ENCODE measurements around the gene LDHB. TPM values are rescaled to one million over a fixed set of nuclear protein-coding genes. Genes with fewer than 3 reads are reported as not detected.
"Not testable (repeated sequence)": the region's sequence is repeated elsewhere in the genome, so short reads cannot be mapped to it uniquely, and the experiment has no call there.

LDHB gene
- polyA plus RNA-seq, 1 donor from 2014 or later: 429 TPM

- Mint-ChIP-seq H3K27me3 (no peaks in the 10 kb centered on the region), H3K36me3 (no peaks in the 10 kb centered on the region), H3K4me3 (no peak overlapping the region), H3K4me1 (no peaks in the 10 kb centered on the region), H3K27ac (no peak overlapping the region), H3K9me3 (no peaks in the 10 kb centered on the region)
Observed at GRCh38 chr12:21607701-21608100, 49.9 kb downstream of the LDHB start.

- Mint-ChIP-seq H3K27ac (no peak overlapping the region), H3K4me1 (no peaks in the 10 kb centered on the region), H3K27me3 (no peaks in the 10 kb centered on the region), H3K4me3 (no peak overlapping the region), H3K36me3 (no peaks in the 10 kb centered on the region), H3K9me3 (no peaks in the 10 kb centered on the region)
Observed at GRCh38 chr12:21606175-21606574, 51.5 kb downstream of the LDHB start.

GRCh38 chr12:21604245-21605101, 53.2 kb downstream of the LDHB start, which contains the start of gene GYS2:
TSS of gene GYS2 (minus strand) at chr12:21604847. CDS start at chr12:21604592, 255 bp downstream.
- no peak within 1 kb of the TSS for H3K27ac Mint-ChIP-seq
- H3K36me3 Mint-ChIP-seq: no peaks in the 10 kb centered on the region
- peaks cover 0 to 4% (median 4%) of the 10 kb centered on the region in 3 donors for H3K4me1 Mint-ChIP-seq
- no peak within 1 kb of the TSS for H3K4me3 Mint-ChIP-seq
- H3K9me3 Mint-ChIP-seq: no peaks in the 10 kb centered on the region
- no peaks in the 10 kb centered on the region for H3K27me3 Mint-ChIP-seq

GRCh38 chr12:21602774-21603173, 54.9 kb downstream of the LDHB start:
- Mint-ChIP-seq H3K27me3 (no peaks in the 10 kb centered on the region), H3K27ac (peak overlapping the region in 1 of 3 donors; percentile 3)

GRCh38 chr12:21600196-21600595, 57.4 kb downstream of the LDHB start:
- Mint-ChIP-seq H3K4me1 (peaks cover 15 to 22% (median 15%) of the 10 kb centered on the region in 3 donors), H3K9me3 (no peaks in the 10 kb centered on the region), H3K27me3 (no peaks in the 10 kb centered on the region), H3K4me3 (peak overlapping the region in 1 of 4 donors; percentile 23), H3K36me3 (peaks cover 2% of the 10 kb centered on the region), H3K27ac (peak overlapping the region in 1 of 3 donors; percentile 17)

More at GRCh38 chr12:21602774-21603173, 54.9 kb downstream of the LDHB start:
- Mint-ChIP-seq H3K4me1 (peaks cover 4 to 14% (median 11%) of the 10 kb centered on the region in 3 donors), H3K9me3 (no peaks in the 10 kb centered on the region), H3K36me3 (no peaks in the 10 kb centered on the region), H3K4me3 (no peak overlapping the region)

GRCh38 chr12:21599143-21599999, 58.3 kb downstream of the LDHB start:
- no peaks in the 10 kb centered on the region for H3K27me3 Mint-ChIP-seq
- H3K4me1 Mint-ChIP-seq: peaks cover 15 to 22% (median 15%) of the 10 kb centered on the region in 3 donors
- H3K4me3 Mint-ChIP-seq: peak overlapping the region; percentile 0 to 65 (median 30)
- H3K9me3 Mint-ChIP-seq: no peaks in the 10 kb centered on the region
- H3K27ac Mint-ChIP-seq: no peak overlapping the region
- H3K36me3 Mint-ChIP-seq: peaks cover 2% of the 10 kb centered on the region

GRCh38 chr12:21598651-21599050, 59.0 kb downstream of the LDHB start:
- Mint-ChIP-seq H3K4me3 (peak overlapping the region in 1 of 4 donors; percentile 65), H3K36me3 (peaks cover 2% of the 10 kb centered on the region), H3K4me1 (peaks cover 15 to 22% (median 15%) of the 10 kb centered on the region in 3 donors), H3K27me3 (no peaks in the 10 kb centered on the region), H3K27ac (no peak overlapping the region), H3K9me3 (no peaks in the 10 kb centered on the region)

GRCh38 chr12:21595356-21595755, 62.3 kb downstream of the LDHB start:
- not testable (repeated sequence) for H3K27me3 Mint-ChIP-seq, H3K4me3 Mint-ChIP-seq, H3K27ac Mint-ChIP-seq, H3K36me3 Mint-ChIP-seq
- Mint-ChIP-seq H3K4me1 (peaks cover 15 to 22% (median 15%) of the 10 kb centered on the region in 3 donors), H3K9me3 (peaks cover 0 to 21% (median 11%) of the 10 kb centered on the region in 3 donors)

GRCh38 chr12:21585485-21585884, 72.2 kb downstream of the LDHB start:
- peaks cover 6% of the 10 kb centered on the region for H3K27me3 Mint-ChIP-seq
- peaks cover 2% of the 10 kb centered on the region for H3K36me3 Mint-ChIP-seq
- H3K4me3 Mint-ChIP-seq: no peak overlapping the region
- H3K9me3 Mint-ChIP-seq: peaks cover 0 to 9% (median 3%) of the 10 kb centered on the region in 3 donors
- H3K27ac Mint-ChIP-seq: no peak overlapping the region
- no peaks in the 10 kb centered on the region for H3K4me1 Mint-ChIP-seq

Other genes with a start within 250 kb of the LDHB start
- gene PYROXD1, start 220.2 kb downstream of the LDHB start, polyA plus RNA-seq: 15.9 TPM
- 64.3 TPM for gene RECQL, start 156.2 kb downstream of the LDHB start, polyA plus RNA-seq
- 23.2 TPM for gene GOLT1B, start 156.1 kb downstream of the LDHB start, polyA plus RNA-seq
- 1.6 TPM for gene SPX, start 131.5 kb downstream of the LDHB start, polyA plus RNA-seq
- not detected for gene GYS2, start 53.0 kb downstream of the LDHB start, polyA plus RNA-seq
- not detected for gene KCNJ8, start 116.9 kb upstream of the LDHB start, polyA plus RNA-seq

Measured in IgD-negative memory B cell (primary cell).